Prostate gland (tissue), 2 donors: ENCODE results near the gene VWA8.

Experiments used
- POLR2AphosphoS5 ChIP-seq: sonication (generic); formaldehyde crosslinking; IDR thresholded peaks from one replicate; pipeline ENCODE4 v1.6.1; 2017; ENCODE audit warnings: antibody characterized with exemption
- TF ChIP-seq, protein P1 (sequence below), 4 experiments: fragments of 200-600 bp in 2 of 4; fragments of 450-650 bp in 2 of 4; sonication (generic) in 2 of 4; IDR thresholded peaks; 1 replicate in 3 of 4; 2 replicates in 1 of 4; pipeline ENCODE4 v1.5.1; 2016 to 2019; ENCODE audit warnings: antibody characterized with exemption in 4 of 4, mild to moderate bottlenecking in 2 of 4, moderate library complexity in 2 of 4

DNA sequence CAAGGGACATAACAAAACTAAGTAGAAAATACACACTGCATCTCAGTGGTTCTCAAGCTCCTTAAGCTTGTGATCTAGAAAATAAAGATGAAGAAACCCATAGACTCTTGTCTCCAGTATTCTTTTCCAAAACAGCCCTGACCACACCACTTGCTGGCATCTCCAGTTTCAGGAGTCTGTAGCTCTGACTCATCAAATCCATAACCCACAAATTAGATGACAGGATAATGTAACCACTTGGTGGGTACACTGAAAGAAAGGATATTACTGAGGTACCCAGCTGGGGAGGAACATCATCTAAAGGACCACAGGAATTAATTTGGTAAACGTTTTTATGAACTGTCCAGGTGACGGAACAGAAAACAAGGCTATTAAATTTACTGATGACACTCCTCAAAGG is 214.7 kb downstream of the VWA8 start:
- TF ChIP-seq, protein P1, sequence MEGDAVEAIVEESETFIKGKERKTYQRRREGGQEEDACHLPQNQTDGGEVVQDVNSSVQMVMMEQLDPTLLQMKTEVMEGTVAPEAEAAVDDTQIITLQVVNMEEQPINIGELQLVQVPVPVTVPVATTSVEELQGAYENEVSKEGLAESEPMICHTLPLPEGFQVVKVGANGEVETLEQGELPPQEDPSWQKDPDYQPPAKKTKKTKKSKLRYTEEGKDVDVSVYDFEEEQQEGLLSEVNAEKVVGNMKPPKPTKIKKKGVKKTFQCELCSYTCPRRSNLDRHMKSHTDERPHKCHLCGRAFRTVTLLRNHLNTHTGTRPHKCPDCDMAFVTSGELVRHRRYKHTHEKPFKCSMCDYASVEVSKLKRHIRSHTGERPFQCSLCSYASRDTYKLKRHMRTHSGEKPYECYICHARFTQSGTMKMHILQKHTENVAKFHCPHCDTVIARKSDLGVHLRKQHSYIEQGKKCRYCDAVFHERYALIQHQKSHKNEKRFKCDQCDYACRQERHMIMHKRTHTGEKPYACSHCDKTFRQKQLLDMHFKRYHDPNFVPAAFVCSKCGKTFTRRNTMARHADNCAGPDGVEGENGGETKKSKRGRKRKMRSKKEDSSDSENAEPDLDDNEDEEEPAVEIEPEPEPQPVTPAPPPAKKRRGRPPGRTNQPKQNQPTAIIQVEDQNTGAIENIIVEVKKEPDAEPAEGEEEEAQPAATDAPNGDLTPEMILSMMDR (IDR thresholded peaks at IDR 0.05) = no peak
- TF ChIP-seq POLR2AphosphoS5 = no peak
